HG03175 (cell line): ENCODE results near the gene NUTM1.
A peak's percentile ranks its signal among the peaks of the same experiment; 100 is the strongest.
"Not testable (repeated sequence)": the region's sequence is repeated elsewhere in the genome, so short reads cannot be mapped to it uniquely, and the experiment has no call there.

Source experiments
- ATAC-seq: cut with Tn5 transposase; IDR thresholded peaks from one replicate; pipeline ENCODE4 v1.9.1; 2021; ENCODE audit warnings: mild to moderate bottlenecking, moderate library complexity; ENCODE audit not compliant: unreplicated experiment

Gene NUTM1

DNA sequence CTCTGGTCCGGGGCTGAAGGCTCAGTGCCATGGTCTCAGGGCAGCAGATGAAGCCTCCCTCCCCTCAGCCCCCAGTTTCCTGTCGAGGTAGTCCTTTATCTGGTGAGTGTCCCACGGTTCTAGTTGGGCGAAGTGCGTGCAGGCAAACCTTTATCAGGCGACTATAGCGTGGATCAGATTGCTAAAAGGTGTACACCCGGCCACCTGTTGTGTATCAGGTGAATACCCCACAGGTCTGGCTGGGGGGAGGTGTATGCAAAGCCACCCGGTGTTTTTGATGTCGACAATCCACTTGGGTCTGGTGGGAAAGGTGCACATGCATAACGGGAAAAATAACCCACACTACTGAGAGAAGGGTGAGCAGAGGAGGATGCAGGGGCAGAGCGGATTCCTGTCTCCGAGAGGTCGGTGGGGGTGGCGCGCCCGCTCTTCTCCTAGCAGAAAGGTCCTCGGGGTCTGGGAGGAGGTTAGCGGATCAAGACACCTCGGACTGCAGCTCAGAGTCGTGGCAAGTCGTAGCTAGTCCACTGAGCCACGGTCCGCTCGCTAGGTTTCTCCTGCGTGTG is 6.0 kb upstream of the NUTM1 start:
- ATAC-seq, result peak; percentile 7

DNA sequence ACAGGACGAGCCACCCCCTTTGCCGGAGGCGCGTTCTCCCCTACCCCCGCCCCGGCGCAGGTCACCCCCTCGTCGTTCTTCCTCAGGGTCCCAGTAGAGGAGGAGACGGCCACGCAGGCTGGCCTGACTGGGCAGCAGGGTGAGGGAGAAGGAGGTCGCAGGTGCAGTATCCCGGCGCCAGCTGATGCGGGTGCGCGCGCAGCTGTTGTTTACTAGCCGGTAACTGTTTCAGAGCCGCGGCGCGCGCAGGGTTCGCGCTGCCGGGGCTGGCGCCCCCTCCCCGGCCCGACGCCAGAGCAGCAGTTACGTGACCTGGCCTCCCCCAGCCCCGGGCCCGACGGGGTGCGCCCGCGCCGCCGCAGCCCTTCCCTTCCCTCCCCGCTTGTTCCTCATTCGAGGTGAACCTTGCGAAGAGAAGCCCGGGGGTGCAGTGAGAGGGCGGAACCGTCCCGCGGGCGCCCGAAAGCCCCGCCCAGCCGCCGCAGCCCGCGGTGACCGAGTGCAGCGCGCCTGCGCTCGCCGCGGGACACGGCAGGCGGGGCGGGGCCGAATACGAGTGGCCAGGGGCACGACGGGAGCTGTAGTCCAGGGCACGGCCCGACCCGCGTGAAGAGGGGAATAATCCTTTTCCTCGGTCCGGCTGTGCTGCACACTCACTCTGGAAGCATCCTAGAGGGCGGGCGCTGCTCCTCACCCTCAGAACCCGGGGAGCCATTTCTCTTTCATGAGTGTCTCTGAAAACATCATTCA is 5.4 kb upstream of the NUTM1 start, which contains the start of gene SLC12A6:
TSS of gene SLC12A6 (minus strand) at position 225 of the 750 bp plus-strand sequence. CDS start 1,101 bp downstream, outside the sequence.
- ATAC-seq, result peak; percentile 72

DNA sequence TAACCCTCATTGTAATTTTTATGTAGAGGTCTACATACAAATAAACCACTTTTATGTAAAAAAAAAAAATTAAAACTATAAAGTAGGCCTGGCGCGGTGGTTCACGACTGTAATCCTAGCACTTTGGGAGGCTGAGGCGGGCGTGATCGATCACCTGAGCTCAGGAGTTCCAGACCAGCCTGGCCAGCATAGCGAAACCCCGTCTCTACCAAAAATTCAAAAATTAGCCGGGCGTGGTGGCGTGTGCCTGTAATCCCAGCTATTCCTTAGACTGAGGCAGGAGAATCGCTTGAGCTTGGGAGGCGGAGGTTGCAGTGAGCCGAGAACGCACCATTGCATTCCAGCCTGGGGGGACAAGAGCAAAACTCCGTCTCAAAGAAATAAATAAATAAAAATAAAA is 4.8 kb upstream of the NUTM1 start:
- ATAC-seq, result no peak

DNA sequence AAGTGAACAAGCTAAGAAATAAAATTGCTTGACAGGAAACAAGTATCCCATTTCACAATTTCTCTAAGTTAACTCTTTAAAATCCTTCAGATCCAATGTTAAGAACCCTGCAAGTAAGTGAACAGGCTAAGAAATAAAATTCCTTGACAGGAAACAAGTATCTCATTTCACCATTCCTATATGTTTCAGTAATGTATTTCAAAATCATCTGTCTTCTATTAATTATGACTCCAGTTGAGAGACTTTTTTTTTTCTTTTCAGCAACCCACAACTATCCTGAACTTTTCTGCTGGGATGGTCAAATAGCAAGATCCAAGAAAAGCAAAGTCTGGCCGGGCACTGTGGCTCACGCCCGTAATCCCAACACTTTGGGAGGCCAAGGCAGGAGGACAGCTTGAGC is 3.2 kb upstream of the NUTM1 start:
- no peak for ATAC-seq

DNA sequence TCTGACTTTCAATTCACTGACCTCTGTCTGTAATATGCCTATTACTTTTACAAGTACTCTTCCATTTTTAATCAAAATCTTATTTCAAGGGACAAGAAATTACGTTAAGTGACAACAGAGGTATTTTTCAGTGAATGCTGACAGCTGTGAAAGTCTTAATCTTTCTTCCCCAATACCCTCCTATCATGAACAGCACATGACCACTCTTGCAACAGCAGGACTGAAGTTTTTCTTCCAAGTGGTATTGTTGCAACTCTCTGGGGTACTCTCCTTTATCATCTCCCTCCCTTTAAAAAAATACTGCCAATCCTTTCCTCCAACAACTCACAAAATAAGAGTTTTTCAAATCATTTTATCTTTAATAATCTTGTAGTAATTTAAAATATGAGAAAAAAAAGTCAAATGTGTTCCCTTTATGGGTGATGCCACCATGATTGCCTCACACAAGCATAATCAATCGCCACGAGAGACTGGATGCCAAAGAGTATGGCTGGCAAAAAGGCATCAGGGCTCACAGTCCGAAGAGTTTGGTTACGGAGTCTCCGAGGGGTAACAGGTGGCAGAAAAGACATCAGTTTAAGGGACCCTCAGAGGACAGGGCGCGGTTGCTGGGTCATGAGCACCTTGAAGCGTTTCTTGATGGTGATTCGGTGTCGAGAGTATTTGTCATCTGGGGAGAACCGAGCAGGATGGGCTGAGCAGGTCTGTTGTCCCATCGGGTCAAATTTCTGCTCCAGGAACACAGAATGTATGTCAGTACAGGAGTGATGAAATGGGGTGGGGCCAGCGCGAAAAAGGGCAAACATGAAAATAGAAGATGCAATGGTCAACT is 1.5 kb upstream of the NUTM1 start:
- ATAC-seq, result no peak

DNA sequence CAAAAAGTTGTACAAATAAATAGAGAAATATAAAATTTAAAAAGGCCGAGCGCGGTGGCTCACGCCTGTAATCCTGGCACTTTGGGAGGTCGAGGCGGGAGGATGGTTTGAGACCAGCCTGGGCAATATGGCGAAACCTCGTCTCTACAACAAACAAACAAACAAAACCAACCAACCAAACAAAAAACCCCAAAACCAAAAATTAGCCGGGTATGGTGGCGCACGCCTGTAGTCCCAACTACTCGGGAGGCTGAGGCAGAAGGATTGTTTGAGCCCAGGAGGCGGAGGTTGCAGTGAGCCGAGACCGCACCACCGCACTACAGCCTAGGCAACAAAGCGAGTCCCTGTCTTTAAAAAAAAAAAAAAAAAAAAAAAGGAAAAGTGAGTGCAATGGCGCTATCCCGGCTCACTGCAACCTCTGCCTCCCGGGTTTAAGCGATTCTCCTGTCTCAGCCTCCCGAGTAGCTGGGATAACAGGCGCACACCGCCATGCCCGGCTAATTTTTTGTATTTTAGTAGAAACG is 840 bp upstream of the NUTM1 start:
- ATAC-seq, result not testable (repeated sequence)

DNA sequence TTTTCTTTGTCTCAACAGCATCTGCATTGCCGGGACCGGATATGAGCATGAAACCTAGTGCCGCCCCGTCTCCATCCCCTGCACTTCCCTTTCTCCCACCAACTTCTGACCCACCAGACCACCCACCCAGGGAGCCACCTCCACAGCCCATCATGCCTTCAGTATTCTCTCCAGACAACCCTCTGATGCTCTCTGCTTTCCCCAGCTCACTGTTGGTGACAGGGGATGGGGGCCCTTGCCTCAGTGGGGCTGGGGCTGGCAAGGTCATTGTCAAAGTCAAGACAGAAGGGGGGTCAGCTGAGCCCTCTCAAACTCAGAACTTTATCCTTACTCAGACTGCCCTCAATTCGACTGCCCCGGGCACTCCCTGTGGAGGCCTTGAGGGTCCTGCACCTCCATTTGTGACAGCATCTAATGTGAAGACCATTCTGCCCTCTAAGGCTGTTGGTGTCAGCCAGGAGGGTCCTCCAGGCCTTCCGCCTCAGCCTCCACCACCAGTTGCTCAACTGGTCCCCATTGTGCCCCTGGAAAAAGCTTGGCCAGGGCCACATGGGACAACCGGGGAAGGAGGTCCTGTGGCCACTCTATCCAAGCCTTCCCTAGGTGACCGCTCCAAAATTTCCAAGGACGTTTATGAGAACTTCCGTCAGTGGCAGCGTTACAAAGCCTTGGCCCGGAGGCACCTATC is 5.0 kb downstream of the NUTM1 start:
- ATAC-seq, result no peak

DNA sequence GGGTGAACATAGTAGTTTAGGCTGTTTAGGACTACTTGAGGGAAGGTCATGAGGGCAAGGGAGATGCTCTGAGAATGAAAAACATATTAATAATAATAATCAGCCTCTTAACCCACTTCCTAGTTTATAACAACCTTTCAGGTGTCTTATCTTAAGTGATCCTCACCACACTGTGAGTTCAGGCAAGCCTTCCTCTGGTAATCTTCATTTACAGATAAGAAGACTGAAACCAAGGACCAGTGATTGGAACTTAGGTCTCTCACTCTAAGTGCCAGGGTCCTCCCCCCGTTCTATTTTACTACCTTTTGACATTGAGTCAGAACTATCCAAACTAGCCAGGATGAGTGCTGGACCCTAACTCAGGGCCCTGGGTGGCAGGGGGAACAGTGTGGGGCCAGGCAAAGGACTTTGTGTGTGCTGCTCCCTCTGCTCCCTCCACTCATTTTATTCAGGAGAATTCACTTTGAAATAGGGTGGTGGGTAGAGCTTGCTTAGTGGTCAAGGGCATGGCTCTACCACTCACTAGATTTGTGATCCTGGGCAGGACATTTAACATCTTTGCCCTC is 5.7 kb downstream of the NUTM1 start:
- ATAC-seq, result no peak

DNA sequence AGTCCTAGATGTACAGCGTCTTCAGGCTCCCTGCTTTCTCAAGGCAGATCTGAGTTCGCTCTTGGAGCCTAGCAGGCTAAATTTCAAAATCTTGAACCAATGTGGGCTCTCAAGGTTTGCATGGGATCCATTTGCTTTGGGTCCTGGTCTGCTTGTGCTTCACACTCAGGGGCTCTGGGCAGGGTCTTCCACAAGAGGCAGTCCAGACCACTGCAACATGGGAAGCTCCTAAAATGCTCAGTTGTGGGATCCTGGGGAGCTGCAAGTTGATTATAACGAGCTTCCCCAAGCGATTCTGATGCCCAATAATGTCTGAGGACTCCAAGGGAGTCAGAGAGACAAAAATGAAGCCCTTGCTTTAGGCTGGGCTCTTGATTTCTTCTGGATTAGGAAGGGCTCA is 6.7 kb downstream of the NUTM1 start:
- ATAC-seq, result no peak

DNA sequence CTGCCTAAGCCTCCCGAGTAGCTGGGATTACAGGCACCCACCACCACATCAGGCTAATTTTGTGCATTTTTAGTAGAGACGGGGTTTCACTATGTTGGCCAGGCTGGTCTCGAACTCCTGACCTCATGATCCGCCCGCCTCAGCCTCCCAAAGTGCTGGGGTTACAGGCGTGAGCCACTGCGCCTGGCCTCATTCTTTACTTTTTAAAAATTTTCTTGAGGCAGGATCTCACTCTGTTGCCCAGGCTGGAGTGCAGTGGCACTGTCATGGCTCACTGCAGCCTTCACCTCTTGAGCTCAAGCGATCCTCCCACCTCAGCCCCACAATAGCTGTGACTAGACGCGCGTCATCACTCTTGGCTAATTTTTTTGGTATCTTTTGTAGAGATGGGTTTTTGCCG is 9.9 kb downstream of the NUTM1 start:
- ATAC-seq, result not testable (repeated sequence)

DNA sequence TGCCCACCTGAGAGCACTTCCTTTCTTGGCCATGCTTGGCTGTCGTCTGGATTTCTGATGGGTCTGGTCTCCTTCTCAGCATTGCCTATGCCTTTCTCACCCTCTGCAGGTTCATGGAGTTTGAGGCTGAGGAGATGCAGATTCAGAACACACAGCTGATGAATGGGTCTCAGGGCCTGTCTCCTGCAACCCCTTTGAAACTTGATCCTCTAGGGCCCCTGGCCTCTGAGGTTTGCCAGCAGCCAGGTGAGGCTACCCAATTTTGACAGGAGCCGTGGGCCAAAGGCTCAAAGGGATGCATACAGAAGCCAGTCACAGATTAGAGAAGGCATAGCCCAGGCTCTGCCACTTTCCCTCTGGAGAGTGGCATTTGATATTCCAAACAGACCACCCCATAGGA is 10.5 kb downstream of the NUTM1 start:
- ATAC-seq, result no peak

DNA sequence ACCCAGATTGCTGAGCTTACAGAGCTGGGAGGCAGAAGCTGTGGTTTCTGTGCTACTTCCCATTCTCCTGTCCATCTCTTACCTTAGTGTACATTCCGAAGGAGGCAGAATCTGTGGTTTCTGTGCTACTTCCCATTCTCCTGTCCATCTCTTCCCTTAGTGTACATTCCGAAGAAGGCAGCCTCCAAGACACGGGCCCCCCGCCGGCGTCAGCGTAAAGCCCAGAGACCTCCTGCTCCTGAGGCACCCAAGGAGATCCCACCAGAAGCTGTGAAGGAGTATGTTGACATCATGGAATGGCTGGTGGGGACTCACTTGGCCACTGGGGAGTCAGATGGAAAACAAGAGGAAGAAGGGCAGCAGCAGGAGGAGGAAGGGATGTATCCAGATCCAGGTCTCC is 11.2 kb downstream of the NUTM1 start:
- no peak for ATAC-seq

DNA sequence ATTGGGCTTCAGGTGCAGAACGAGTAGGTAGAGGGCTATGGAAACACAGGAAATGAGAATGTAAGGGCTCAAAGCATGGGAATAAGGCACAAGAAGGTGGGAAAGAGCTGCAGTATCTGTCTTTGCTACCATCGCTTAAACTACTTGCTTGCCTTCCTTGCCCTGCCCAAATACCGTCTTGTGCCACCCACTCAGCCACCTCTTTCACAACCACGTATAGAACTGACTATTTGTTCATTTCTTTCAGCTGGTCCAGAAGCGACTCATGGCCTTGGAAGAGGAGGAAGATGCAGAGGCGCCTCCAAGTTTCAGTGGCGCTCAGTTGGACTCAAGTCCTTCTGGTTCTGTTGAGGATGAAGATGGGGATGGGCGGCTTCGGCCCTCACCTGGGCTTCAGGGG is 12.1 kb downstream of the NUTM1 start:
- ATAC-seq, result no peak

DNA sequence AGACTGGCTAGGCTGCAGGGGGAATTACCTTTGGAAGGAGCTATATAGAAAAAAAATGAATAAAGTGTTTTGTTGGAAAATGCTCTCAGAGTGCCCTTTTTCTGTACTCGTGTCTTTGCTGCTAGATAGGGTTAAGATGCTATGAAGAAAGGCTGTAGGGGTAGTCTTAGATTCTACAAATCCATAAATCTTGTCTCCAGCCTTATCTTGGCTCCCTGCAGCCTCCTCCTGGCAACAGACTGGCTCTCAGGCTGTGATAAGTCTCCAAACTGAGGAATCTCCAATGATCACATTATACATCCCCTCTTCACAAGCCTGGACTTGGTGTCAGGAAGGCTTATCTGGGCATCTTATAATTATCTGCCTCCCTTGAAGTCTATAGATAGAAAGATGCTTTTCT is 14.5 kb downstream of the NUTM1 start:
- ATAC-seq, result no peak

DNA sequence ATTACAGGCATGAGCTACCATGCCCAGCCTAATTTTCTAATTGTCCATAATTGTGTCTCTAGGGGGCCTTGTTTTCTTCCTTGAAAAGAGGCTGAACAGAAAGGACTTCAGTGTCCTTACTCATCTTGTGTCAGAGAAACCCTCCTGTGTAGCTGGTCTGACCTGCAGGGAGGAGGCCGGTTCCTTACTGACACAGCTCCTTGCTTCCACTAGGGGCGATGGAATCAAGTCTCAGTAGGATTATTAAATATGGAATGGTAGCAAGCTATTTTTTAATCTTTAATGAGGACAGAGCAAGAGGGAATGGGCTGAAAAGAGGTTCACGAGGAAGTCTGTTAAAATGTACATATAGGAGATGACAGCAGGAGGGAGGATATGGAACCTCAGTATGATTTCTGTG is 15.3 kb downstream of the NUTM1 start:
- no peak for ATAC-seq

DNA sequence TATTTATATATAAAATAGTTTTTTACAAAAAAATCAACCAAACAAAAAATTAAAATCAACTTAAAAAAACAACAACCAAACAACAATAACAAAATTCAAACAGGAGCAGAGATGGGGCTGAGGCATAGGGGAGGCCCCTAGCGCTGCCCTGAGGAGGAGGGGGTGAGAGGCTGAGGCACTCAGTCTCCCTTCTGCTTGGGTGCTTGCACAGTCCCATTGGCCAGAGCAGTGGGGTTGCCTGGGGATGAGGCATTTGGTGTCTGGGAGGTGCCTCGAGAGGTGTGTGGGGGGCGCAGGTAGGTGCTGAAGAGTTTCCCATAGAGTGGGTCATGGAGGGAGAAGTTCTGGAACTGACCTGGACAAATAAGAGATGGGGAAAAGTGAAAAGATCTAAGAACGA is 15.8 kb downstream of the NUTM1 start:
- no peak for ATAC-seq

DNA sequence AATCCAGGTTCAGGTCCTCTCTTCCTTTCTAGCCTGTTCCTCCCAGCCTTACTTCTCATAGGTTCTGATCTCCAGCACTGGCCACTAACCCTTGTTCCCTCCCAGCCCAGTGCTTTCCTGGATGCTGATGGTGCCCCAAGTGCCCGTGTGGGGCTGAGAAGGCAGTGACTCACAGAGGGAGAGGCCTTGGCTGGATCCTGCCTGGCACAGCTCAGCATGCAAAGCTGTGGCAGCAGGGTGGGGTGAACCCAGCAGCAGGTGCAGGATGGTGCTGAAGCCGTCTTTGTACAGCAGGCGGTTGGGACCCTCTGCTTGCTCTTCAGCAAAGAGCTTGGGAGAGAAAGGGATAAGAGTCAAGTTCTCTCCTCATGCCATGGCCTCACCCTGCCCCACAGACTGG is 16.3 kb downstream of the NUTM1 start:
- no peak for ATAC-seq

DNA sequence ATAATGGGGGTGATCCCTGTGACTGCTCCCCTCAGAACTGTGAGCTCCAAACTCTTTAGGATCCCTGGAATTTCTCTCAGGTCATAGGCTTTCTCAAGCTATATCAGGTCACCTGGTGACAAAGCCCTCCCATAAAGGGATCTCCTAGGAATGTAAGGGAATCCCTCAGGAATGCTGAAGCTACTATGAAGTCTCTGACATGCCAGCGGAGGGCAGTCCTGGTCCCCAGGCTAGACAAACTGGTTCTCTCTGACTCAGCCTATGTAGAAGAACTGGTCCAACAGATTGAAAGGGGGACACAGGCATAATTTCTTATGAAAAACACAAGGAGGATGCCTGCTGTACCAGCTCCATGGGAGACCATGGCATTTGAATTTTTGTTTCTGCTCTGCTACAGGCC is 17.2 kb downstream of the NUTM1 start:
- ATAC-seq, result no peak

DNA sequence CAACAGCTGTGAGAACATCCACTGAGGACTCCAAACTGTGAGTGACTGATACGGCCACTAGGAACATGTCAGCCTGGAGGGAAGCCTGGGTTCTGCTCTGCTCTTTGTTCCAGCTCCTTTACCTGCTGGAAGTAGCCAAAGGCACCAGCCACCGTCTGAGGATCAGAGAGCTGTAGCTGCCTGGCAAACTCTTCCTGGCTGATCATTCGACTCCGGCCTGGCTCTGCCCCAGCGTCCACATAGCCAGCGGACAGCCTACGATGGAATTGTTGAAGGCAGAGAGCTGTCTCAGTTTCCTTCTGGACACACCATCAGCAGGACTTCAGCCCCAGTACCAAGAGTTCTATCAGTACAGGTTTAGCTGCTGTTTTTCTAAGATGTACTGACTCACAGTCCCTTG is 18.2 kb downstream of the NUTM1 start:
- ATAC-seq, result no peak

DNA sequence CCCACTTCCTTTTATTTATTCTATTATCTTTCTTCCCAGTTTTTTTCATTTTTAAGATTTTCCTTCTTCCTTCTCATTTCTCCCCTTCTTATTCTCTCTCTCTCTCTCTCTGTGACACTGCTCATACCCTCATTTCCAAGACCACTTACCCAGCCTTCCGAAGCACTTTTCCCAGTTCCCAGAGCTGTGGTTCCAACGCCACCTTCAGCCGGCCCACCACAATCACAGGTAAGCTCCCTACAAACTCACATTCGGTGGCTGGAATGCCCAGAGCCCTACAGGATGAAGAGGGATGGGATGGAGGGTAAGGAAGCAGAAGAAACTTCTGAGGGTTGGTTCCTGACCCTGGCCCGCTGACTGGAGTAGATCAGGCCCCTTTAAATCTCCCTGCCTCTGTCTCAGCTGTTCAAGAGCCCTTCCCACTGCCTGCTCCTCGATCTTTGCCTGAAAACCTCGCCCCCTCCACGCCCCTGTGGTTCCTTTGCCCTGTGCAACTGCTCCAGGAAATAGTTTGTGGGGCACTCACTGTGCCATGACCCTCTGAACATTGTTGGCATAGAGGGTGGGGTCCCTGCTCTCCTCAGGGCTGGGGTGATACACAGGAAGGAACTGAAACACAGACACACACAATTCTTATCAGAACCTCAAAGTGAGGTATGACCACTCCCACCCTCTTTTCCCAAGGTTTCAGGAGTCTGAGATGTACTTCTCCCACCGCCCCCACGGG is 19.1 kb downstream of the NUTM1 start:
- ATAC-seq, result no peak
